Osteoblast (primary cell): ENCODE measurements around the gene TRAK1. TPM values are rescaled to one million over a fixed set of nuclear protein-coding genes. Genes with fewer than 3 reads are reported as not detected.

Experiments
- DNase-seq: peaks from one replicate; pipeline ENCODE4 v3.0.0; 2011; ENCODE audit warnings: low spot score, mixed read lengths; ENCODE audit not compliant: insufficient read length; ENCODE audit errors: missing footprints
- H2AFZ ChIP-seq: 2 replicates; pipeline ENCODE4 v1.6.0; 2011; ENCODE audit warnings: mild to moderate bottlenecking, low read length
- H3K27ac ChIP-seq: 2 replicates; pipeline ENCODE4 v1.5.1; 2011; ENCODE audit warnings: mild to moderate bottlenecking, low read depth, low read length, moderate library complexity
- H3K27me3 ChIP-seq: 2 replicates; pipeline ENCODE4 v1.6.0; 2012; ENCODE audit warnings: mild to moderate bottlenecking, control low read depth, inconsistent platforms, low read length, moderate library complexity; ENCODE audit not compliant: insufficient read depth
- H3K36me3 ChIP-seq: 2 replicates; pipeline ENCODE4 v1.5.1; 2011; ENCODE audit warnings: mild to moderate bottlenecking, low read length, control low read depth, moderate library complexity; ENCODE audit not compliant: insufficient read depth
- H3K4me1 ChIP-seq: 2 replicates; pipeline ENCODE4 v1.5.1; 2011; ENCODE audit warnings: mild to moderate bottlenecking, low read length, control low read depth, moderate library complexity; ENCODE audit not compliant: insufficient read depth
- H3K4me2 ChIP-seq: 2 replicates; pipeline ENCODE4 v1.6.0; 2011; ENCODE audit warnings: mild to moderate bottlenecking, low read length; ENCODE audit not compliant: insufficient read depth
- H3K4me3 ChIP-seq: fragments of 200-600 bp; sonication (generic); 3 replicates; pipeline ENCODE4 v1.5.1; 2012; ENCODE audit warnings: mild to moderate bottlenecking, low read length, inconsistent platforms; ENCODE audit not compliant: insufficient read depth
- H3K79me2 ChIP-seq: 2 replicates; pipeline ENCODE4 v1.6.0; 2012; ENCODE audit warnings: mild to moderate bottlenecking, low read length, control low read depth, inconsistent platforms; ENCODE audit not compliant: insufficient read depth
- H3K9me3 ChIP-seq: 2 replicates; pipeline ENCODE4 v1.5.1; 2011; ENCODE audit warnings: low read depth, low read length, control low read depth
- H4K20me1 ChIP-seq: 2 replicates; pipeline ENCODE4 v1.6.0; 2012; ENCODE audit warnings: mild to moderate bottlenecking, low read length, control low read depth; ENCODE audit not compliant: insufficient read depth
- CTCF ChIP-seq: IDR thresholded peaks from 2 replicates; pipeline ENCODE4 v1.5.1; 2011; ENCODE audit warnings: mild to moderate bottlenecking, low read depth, low read length, moderate library complexity; ENCODE audit errors: extremely low read depth
- total RNA-seq: library from RNA; depleted of rRNA; stranded (reverse); fragments of >200 nt; gene quantifications from 2 replicates; pipeline ENCODE4 v1.2.3, GENCODE V29; 2012

The TRAK1 gene
- total RNA-seq, 1 donor, result 60.4 TPM

GRCh38 chr3:42209917-42210316, 118.8 kb downstream of the TRAK1 start:
- Histone ChIP-seq H3K36me3 (peaks cover 17% of the 10 kb centered on the region), H3K27ac (no peak overlapping the region), H3K4me2 (no peak overlapping the region), H3K4me1 (no peaks in the 10 kb centered on the region), H3K9me3 (no peaks in the 10 kb centered on the region), H2AFZ (no peak overlapping the region), H3K79me2 (no peaks in the 10 kb centered on the region), H3K4me3 (no peak overlapping the region), H4K20me1 (peaks cover 5% of the 10 kb centered on the region), H3K27me3 (no peaks in the 10 kb centered on the region)
- TF ChIP-seq CTCF, result no peak
- DNase-seq, result no peak

GRCh38 chr3:42210726-42211125, 119.6 kb downstream of the TRAK1 start:
- no peak overlapping the region for H2AFZ ChIP-seq
- no peak overlapping the region for H3K27ac ChIP-seq
- H3K4me2 ChIP-seq, result no peak overlapping the region
- no peaks in the 10 kb centered on the region for H3K79me2 ChIP-seq
- no peaks in the 10 kb centered on the region for H3K4me1 ChIP-seq
- peaks cover 5% of the 10 kb centered on the region for H4K20me1 ChIP-seq
- TF ChIP-seq CTCF, result no peak
- DNase-seq, result no peak
- no peak overlapping the region for H3K4me3 ChIP-seq
- no peaks in the 10 kb centered on the region for H3K27me3 ChIP-seq
- peaks cover 16% of the 10 kb centered on the region for H3K36me3 ChIP-seq
- no peaks in the 10 kb centered on the region for H3K9me3 ChIP-seq

GRCh38 chr3:42213417-42213816, 122.3 kb downstream of the TRAK1 start:
- Histone ChIP-seq H3K79me2 (no peaks in the 10 kb centered on the region), H3K27me3 (no peaks in the 10 kb centered on the region), H2AFZ (no peak overlapping the region), H3K27ac (no peak overlapping the region), H3K9me3 (no peaks in the 10 kb centered on the region), H3K36me3 (peaks cover 16% of the 10 kb centered on the region), H3K4me2 (no peak overlapping the region), H3K4me3 (no peak overlapping the region), H4K20me1 (peaks cover 5% of the 10 kb centered on the region), H3K4me1 (no peaks in the 10 kb centered on the region)
- TF ChIP-seq CTCF, result no peak
- DNase-seq, result no peak

GRCh38 chr3:42214064-42214463, 122.9 kb downstream of the TRAK1 start:
- H3K4me2 ChIP-seq, result no peak overlapping the region
- no peaks in the 10 kb centered on the region for H3K4me1 ChIP-seq
- no peaks in the 10 kb centered on the region for H3K27me3 ChIP-seq
- H3K36me3 ChIP-seq, result peaks cover 16% of the 10 kb centered on the region
- H2AFZ ChIP-seq, result no peak overlapping the region
- no peak overlapping the region for H3K4me3 ChIP-seq
- no peak for DNase-seq
- no peaks in the 10 kb centered on the region for H3K79me2 ChIP-seq
- no peak for TF ChIP-seq CTCF
- H3K27ac ChIP-seq, result no peak overlapping the region
- peaks cover 5% of the 10 kb centered on the region for H4K20me1 ChIP-seq
- no peaks in the 10 kb centered on the region for H3K9me3 ChIP-seq
